HS-5 (cell line): Measurements from ENCODE around the gene PLSCR3.
A peak's percentile ranks its signal among the peaks of the same experiment; 100 is the strongest.
"Not testable (repeated sequence)": the region's sequence is repeated elsewhere in the genome, so short reads cannot be mapped to it uniquely, and the experiment has no call there.

Experiments used
- DNase-seq: peaks from one replicate; pipeline ENCODE4 v3.0.0-alpha.2; 2012; ENCODE audit warnings: low read depth

PLSCR3 gene

GRCh38 chr17:7380321-7380720 is 14.0 kb downstream of the PLSCR3 start:
- DNase-seq: no peak

DNA sequence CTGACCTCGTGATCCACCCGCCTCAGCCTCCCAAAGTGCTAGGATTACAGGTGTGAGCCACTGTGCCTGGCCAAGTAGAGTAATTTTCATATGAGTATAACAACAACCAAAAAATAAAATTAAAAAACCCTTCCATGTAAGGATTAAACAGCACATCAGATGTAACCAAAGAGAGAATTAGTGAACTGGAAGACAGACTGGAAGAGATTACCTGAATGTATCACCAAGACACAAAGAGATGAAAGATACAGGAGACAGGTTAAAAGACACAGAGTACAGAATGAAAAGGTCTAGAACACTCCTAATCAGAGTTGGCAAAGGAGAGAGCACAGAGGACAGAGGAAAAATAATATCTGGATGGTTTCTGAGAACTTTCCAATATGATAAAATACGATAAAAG is 15.2 kb downstream of the PLSCR3 start:
- DNase-seq: no peak

GRCh38 chr17:7374353-7374752 is 20.0 kb downstream of the PLSCR3 start:
- no peak for DNase-seq

DNA sequence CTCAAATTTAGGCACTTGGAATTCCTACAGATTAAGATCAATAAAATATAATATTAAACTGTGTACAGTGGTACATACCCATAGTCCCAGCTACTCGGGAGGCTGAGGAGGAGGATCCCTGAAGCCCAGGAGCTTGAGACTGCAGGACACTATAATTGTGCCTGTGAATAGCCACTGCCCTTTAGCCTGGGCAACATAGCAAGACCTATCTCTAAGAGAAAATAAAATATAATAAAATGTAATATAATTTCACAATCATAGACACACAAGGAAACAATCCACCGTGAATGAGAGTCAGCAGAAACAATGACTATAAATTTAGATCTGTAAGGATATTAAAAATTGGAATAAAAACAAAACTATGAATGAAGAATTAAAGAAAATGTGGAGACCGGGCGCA is 23.5 kb downstream of the PLSCR3 start:
- no peak for DNase-seq

DNA sequence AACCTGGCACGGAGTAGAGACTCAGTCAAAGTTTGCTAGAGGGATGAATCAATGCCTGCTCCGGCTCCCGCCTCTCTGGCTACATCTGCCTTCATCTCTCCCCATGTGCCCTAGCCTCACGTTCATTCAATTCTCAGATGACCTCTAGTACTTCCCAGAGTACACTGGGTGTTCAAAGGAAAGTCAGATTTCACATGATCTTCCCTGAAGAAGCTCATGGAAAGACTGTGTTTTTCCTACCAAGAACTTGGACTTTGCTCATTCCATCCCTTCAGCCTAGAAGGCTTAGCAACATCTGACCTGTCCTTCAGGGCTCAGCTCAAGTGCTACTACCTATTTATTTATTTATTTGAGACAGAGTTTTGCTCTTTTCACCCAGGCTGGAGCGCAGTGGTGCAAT is 24.5 kb downstream of the PLSCR3 start:
- DNase-seq: no peak

DNA sequence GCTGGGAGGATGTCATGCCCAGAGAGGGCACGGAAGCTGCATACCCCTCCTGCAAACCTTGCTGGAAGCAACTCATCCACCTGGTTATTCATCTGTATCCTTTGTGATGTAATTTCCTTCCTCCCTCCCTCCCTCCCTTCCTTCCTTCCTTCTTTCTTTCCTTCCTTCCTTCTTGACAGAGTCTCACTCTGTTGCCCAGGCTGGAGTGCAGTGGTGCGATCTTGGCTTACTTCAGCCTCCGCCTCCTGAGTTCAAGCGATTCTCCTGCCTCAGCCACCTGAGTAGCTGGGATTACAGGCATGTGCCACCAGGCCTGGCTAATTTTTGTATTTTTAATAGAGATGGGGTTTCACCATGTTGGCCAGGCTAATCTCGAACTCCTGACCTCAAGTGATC is 25.7 kb downstream of the PLSCR3 start:
- DNase-seq: not testable (repeated sequence)

GRCh38 chr17:7367918-7368598 is 26.3 kb downstream of the PLSCR3 start:
- DNase-seq: no peak

- DNase-seq: no peak
Observed at GRCh38 chr17:7367083-7367482, 27.2 kb downstream of the PLSCR3 start.

DNA sequence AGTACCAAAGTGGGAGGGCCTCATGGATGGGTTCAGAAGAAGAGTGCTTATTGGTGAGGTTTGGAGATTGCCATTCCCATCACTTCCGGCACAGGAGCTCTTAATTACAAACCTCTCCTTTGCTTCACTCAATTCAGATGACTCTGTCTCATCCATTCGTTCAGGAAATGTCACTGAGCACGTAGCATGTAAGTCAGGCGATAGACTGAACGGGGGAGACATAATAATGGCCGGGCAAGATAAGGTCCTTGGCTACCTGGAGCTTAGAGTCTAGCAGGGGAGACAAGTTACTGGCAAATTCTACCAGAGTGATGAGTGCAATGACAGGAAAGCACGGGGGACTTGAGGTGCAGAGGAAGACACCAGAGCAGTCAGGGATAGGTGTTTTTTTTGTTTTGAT is 28.4 kb downstream of the PLSCR3 start:
- DNase-seq: not testable (repeated sequence)

- no peak for DNase-seq
Observed at GRCh38 chr17:7363311-7363710, 31.0 kb downstream of the PLSCR3 start.

DNA sequence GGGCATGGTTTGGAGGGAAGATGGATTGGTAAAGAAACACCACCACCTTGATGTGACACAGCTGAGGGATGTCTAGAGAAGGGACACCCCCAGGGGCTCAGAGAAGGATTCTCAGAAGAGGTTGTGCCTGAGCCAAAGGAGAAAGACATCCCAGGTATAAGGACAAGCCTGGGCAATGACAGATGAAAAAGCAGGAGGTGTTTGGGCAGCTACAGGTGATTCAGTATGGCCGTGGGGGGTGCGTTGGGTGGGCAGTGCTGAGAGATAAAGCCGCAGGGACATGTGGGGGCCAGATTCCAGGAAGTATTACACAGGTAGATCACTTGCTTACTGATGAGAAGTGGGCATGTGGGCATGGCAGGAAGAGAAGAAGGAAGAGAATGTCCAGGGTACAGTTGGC is 32.4 kb downstream of the PLSCR3 start:
- no peak for DNase-seq

DNA sequence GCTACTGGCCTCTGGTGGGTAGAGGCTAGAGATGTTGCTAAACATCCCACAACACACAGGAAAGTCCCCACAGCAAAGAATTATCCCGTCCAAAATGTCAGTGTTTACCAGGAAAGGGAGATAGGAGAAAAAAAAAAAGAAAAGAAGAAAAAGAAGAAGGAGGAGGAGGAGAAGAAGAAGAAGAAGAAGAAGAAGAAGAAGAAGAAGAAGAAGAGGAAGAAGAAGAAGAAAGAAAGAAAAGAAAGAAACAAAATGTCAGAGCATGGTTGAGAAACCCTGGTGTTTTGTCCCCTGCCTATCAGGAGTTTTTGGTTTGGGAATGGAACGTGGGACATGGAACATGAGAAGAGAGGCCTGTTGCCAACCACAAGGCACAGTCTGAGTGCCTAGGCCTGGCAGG is 36.9 kb downstream of the PLSCR3 start:
- no peak for DNase-seq

GRCh38 chr17:7356756-7357155 is 37.6 kb downstream of the PLSCR3 start:
- no peak for DNase-seq

GRCh38 chr17:7356072-7356549 is 38.2 kb downstream of the PLSCR3 start:
- no peak for DNase-seq

- no peak for DNase-seq
Observed at GRCh38 chr17:7355573-7355972, 38.8 kb downstream of the PLSCR3 start.

- no peak for DNase-seq
Observed at GRCh38 chr17:7355053-7355452, 39.3 kb downstream of the PLSCR3 start, which contains the start of gene TMEM95. TSS of gene TMEM95 (plus strand) at chr17:7355156. CDS start at chr17:7355205, 49 bp downstream.

DNA sequence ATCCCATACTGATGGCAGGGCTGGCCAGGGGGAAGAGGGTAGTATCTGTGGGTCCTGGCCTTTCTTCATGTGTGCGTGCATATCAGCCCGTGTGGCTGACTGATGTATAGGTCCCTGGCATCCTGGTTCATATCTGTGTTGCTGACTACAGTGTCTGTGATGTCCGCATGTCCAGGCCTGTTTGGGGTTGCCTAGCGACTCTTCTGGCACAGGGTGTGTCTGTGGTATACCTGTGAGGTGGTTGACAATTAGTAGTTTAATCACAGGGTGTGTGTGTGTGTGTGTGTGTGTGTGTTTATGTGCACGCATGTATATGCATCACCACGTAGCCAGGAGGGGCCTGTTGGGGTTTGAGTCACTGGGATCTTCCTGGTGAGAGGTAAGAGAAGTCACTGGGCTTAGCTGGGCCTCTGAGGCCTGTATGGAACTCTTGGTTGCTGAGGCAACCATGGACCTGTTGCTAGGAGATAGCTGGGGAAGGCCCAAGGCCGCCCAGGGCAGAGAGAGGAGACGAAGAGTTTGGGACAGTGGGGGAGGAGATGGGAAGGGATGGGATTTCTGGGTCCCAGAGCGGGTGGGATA is 40.0 kb downstream of the PLSCR3 start:
- no peak for DNase-seq

GRCh38 chr17:7352910-7353635 is 41.3 kb downstream of the PLSCR3 start:
- no peak for DNase-seq

DNA sequence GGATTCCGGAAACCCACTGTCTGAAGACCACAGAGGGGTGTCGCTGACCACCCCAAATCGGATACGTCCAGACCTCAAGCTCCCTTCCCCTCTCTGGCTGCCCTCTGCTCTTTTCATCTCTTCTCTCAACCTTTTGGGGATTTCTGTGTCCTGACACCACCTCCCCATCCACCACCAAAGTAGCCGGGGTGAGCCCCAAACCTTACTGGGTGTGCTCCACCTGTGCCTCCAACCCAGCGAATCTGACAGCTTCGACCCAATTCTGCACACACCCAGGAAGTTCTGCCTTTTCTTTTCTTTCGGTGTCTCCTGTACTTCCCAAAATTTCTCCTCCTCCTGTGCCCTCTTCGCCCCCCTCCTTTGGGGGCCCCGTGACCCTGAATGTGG is 41.8 kb downstream of the PLSCR3 start:
- no peak for DNase-seq

GRCh38 chr17:7351665-7352502 is 42.4 kb downstream of the PLSCR3 start, which contains the start of gene KCTD11:
TSS of gene KCTD11 (plus strand) at chr17:7352162.
- peak; percentile 68 for DNase-seq

- no peak for DNase-seq
Observed at GRCh38 chr17:7348478-7349242, 45.7 kb downstream of the PLSCR3 start.
